HEK293T (cell line): Measurements from ENCODE around the gene HENMT1.

Source experiments
- CTCF ChIA-PET: fragments of 350-600 bp; formaldehyde crosslinking; extraction: SDS; loops from one replicate; lab custom pipeline; 2021; ENCODE audit warnings: antibody characterized with exemption, inconsistent platforms; lab: Yijun Ruan, JAX
- POLR2A ChIA-PET: fragments of 350-600 bp; formaldehyde crosslinking; extraction: SDS; loops from one replicate; lab custom pipeline; 2020; ENCODE audit warnings: antibody characterized with exemption, inconsistent platforms; lab: Yijun Ruan, JAX
- DNase-seq: peaks from one replicate; pipeline ENCODE4 v3.0.0; 2012; ENCODE audit warnings: mixed read lengths; ENCODE audit errors: extremely low spot score
- ARNT ChIP-seq: fragments of 450-650 bp; IDR thresholded peaks from 2 replicates; pipeline ENCODE4 v1.6.1; 2017; ENCODE audit warnings: mild to moderate bottlenecking
- BHLHE40 ChIP-seq: fragments of 450-650 bp; IDR thresholded peaks from 2 replicates; pipeline ENCODE4 v1.6.1; 2016; ENCODE audit warnings: mild to moderate bottlenecking, moderate library complexity, borderline replicate concordance
- CTBP1 ChIP-seq: fragments of 450-650 bp; IDR thresholded peaks from 2 replicates; pipeline ENCODE4 v1.6.1; 2016; ENCODE audit warnings: borderline replicate concordance
- ELF4 ChIP-seq: fragments of 450-650 bp; IDR thresholded peaks from 2 replicates; pipeline ENCODE4 v1.6.1; 2017; ENCODE audit warnings: antibody characterized with exemption
- FOXA1 ChIP-seq: fragments of 450-650 bp; IDR thresholded peaks from 2 replicates; pipeline ENCODE4 v1.6.1; 2016; ENCODE audit warnings: mild to moderate bottlenecking
- FOXK2 ChIP-seq: fragments of 450-650 bp; IDR thresholded peaks from 2 replicates; pipeline ENCODE4 v1.6.1; 2016; ENCODE audit warnings: mild to moderate bottlenecking
- FOXM1 ChIP-seq: fragments of 450-650 bp; IDR thresholded peaks from 2 replicates; pipeline ENCODE4 v1.6.1; 2017; ENCODE audit warnings: mild to moderate bottlenecking, borderline replicate concordance
- HDGF ChIP-seq: fragments of 450-650 bp; IDR thresholded peaks from 2 replicates; pipeline ENCODE4 v1.6.1; 2017; ENCODE audit warnings: antibody characterized with exemption, borderline replicate concordance
- L3MBTL2 ChIP-seq: fragments of 450-650 bp; conservative IDR thresholded peaks from 2 replicates; pipeline ENCODE4 v1.6.1; 2016; ENCODE audit warnings: mild to moderate bottlenecking
- LEF1 ChIP-seq: fragments of 450-650 bp; IDR thresholded peaks from 2 replicates; pipeline ENCODE4 v1.6.1; 2017; ENCODE audit warnings: mild to moderate bottlenecking, borderline replicate concordance
- NFRKB ChIP-seq: fragments of 450-650 bp; IDR thresholded peaks from 2 replicates; pipeline ENCODE4 v1.6.1; 2016; ENCODE audit warnings: mild to moderate bottlenecking, moderate library complexity
- SP1 ChIP-seq: fragments of 450-650 bp; IDR thresholded peaks from 2 replicates; pipeline ENCODE4 v1.6.1; 2017
- SUZ12 ChIP-seq: fragments of 450-650 bp; IDR thresholded peaks from 2 replicates; pipeline ENCODE4 v1.6.1; 2016; ENCODE audit warnings: mild to moderate bottlenecking
- TARDBP ChIP-seq: fragments of 450-650 bp; IDR thresholded peaks from 2 replicates; pipeline ENCODE4 v1.6.1; 2016
- ZNF384 ChIP-seq: fragments of 450-650 bp; IDR thresholded peaks from 2 replicates; pipeline ENCODE4 v1.6.1; 2016
- TF ChIP-seq, protein P1 (sequence below): fragments of 450-650 bp; IDR thresholded peaks from 2 replicates; pipeline ENCODE4 v1.6.1; 2016

Gene HENMT1

DNA sequence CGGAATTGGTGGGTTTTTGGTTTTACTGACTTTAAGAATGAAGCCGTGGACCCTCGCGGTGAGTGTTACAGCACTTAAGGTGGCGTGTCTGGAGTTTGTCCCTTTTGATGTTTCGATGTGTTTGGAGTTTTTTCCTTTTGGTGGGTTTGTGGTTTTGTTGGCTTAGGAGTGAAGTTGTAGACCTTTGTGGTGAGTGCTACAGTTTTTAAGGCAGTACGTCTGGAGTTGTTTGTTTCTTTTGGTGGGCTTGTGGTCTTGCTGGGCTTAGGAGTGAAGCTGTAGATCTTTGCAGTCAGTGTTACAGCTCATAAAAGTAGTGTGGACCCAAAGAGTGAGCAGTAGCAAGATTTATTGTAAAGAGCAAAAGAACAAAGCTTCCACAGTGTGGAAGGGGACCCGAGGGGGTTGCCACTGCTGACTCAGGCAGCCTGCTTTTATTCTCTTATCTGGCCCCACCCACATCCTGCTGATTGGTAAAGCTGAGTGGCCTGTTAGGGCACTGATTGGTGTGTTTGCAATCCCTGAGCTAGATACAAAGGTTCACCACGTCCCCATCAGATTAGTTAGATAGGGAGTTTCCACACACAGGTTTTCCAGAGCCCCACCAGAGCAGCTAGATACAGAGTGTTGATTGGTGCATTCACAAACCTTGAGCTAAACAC, 20.9 kb downstream of the HENMT1 start:
- TF ChIP-seq TARDBP (no peak), BHLHE40 (no peak), LEF1 (no peak), FOXM1 (no peak), SUZ12 (no peak), NFRKB (no peak)
- ChIA-PET POLR2A (interaction anchor here (0.7 kb wide), 1 partner anchor 52 kb away, joined by 3 read pairs; the partner anchor contains the start of gene PRPF38B), CTCF (interaction anchor here (0.7 kb wide), 1 partner anchor 128 kb away, joined by 3 read pairs; no protein-coding TSS in a partner anchor)
- DNase-seq: no peak

GRCh38 chr1:108636876-108637275, 24.0 kb downstream of the HENMT1 start:
- POLR2A ChIA-PET: no interaction called here
- no peak for TF ChIP-seq FOXM1
- no peak for TF ChIP-seq HDGF
- TF ChIP-seq LEF1: no peak
- no peak for TF ChIP-seq FOXA1
- TF ChIP-seq, protein P1, sequence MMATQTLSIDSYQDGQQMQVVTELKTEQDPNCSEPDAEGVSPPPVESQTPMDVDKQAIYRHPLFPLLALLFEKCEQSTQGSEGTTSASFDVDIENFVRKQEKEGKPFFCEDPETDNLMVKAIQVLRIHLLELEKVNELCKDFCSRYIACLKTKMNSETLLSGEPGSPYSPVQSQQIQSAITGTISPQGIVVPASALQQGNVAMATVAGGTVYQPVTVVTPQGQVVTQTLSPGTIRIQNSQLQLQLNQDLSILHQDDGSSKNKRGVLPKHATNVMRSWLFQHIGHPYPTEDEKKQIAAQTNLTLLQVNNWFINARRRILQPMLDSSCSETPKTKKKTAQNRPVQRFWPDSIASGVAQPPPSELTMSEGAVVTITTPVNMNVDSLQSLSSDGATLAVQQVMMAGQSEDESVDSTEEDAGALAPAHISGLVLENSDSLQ: no peak
- TF ChIP-seq ELF4: no peak
- DNase-seq: no peak
- CTCF ChIA-PET: no interaction called here

DNA sequence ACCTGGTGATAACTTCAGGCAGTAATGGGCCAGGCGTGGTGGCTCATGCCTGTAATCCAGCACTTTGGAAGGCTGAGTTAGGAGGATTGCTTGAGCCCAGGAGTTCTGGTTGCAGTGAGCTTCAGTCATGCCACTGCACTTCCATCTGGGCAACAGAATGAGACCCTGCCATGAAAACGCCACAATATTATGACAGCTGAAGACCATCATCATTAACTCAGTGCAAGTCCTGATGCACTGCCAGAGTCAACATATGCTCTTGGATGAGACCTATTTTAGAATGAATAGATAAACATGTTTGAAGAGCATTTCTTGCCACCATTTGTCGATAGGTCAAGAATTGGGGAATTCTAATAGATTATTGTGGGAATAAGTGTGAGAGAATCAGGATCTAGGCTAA, 26.4 kb downstream of the HENMT1 start:
- no peak for DNase-seq
- ChIA-PET POLR2A (interaction anchor here (0.6 kb wide), 1 partner anchor 452 kb away, joined by 3 read pairs; no protein-coding TSS in a partner anchor), CTCF (no interaction called here)
- no peak for TF ChIP-seq SUZ12
- TF ChIP-seq FOXK2: no peak
- no peak for TF ChIP-seq L3MBTL2
- no peak for TF ChIP-seq FOXM1
- TF ChIP-seq HDGF: no peak
- TF ChIP-seq ARNT: no peak
- no peak for TF ChIP-seq LEF1
- no peak for TF ChIP-seq SP1
- no peak for TF ChIP-seq CTBP1
- TF ChIP-seq BHLHE40: no peak
- TF ChIP-seq, protein P1: no peak

- TF ChIP-seq BHLHE40 (no peak), ARNT (no peak), CTBP1 (no peak), TARDBP (no peak), NFRKB (no peak), SUZ12 (no peak), FOXA1 (no peak), HDGF (no peak)
- POLR2A ChIA-PET: interaction anchor here (1.4 kb wide), 1 partner anchor 63 kb away, joined by 4 read pairs; the partner anchor contains the start of gene PRPF38B
- CTCF ChIA-PET: no interaction called here
- no peak for DNase-seq
These were observed 32.2 kb downstream of the HENMT1 start for GRCh38 chr1:108628665-108629064.

DNA sequence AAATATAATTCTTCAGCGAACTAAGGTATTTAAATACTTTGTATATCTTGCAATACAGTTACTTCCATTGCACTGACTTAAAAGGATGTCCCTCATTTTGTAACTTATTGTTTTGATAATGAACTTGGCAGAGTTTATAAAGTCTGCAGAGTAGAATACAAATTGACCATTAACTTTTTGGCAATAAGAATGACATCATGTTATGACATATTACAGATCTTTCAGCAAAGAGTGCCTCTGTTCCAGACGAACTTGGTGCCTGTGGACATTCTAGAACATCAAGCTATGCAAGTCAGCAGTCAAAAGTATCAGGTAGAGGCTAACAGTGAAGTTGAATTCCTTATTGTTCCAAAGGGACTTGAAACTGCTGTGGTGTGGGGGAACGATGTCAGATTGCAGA, 32.9 kb downstream of the HENMT1 start:
- DNase-seq: no peak
- CTCF ChIA-PET: no interaction called here
- TF ChIP-seq NFRKB (no peak), LEF1 (no peak), CTBP1 (no peak), FOXA1 (no peak), SP1 (no peak), FOXM1 (no peak), L3MBTL2 (no peak), ZNF384 (no peak), TARDBP (no peak), ARNT (no peak), BHLHE40 (no peak), HDGF (no peak), FOXK2 (no peak), SUZ12 (no peak)
- TF ChIP-seq, protein P1: no peak
- POLR2A ChIA-PET: no interaction called here

DNA sequence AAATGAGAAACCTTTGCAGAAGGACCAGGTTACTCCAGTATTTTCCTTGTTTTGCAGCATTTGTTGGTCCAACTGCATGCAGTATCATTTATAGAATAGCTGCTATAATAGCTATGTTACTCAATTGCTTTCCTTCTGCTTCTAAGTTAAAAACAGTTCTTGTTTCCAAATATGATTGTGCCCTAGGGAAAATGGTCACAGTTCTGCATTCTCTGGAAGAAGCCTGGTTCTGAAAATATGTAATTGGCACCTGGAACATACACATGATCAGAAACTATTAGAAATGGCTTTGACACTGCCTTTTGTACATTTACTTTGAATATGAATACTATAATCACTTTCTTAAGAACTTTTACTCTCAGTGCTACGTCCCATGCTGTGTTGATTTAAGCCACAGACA, 33.6 kb downstream of the HENMT1 start:
- CTCF ChIA-PET: no interaction called here
- TF ChIP-seq ELF4: no peak
- no peak for TF ChIP-seq LEF1
- no peak for TF ChIP-seq FOXA1
- TF ChIP-seq, protein P1: no peak
- TF ChIP-seq NFRKB: no peak
- no peak for TF ChIP-seq TARDBP
- no peak for TF ChIP-seq HDGF
- POLR2A ChIA-PET: no interaction called here
- no peak for DNase-seq
